K562 (cell line): ENCODE results near the gene BAIAP3. TPM values are rescaled to one million over a fixed set of nuclear protein-coding genes. Genes with fewer than 3 reads are reported as not detected.

Experiments used
- ETV1 ChIP-seq: fragments of 450-650 bp; conservative IDR thresholded peaks from 2 replicates; pipeline ENCODE4 v1.6.1; 2016; ENCODE audit warnings: missing genetic modification characterization, control low read depth, low read depth, missing compliant biosample characterization
- GMEB1 ChIP-seq: fragments of 250-450 bp; sonication (Bioruptor Pico); IDR thresholded peaks from 2 replicates; pipeline ENCODE4 v1.4.0; 2020; ENCODE audit warnings: mild to moderate bottlenecking
- ID3 ChIP-seq, 2 experiments: fragments of 250-450 bp in 1 of 2; fragments of 450-650 bp in 1 of 2; sonication (Bioruptor Pico) in 1 of 2; IDR thresholded peaks; 2 replicates each; pipeline versions ENCODE4 v1.6.1 to v1.8.0; 2016 to 2021; ENCODE audit warnings: mild to moderate bottlenecking in 2 of 2, moderate library complexity in 2 of 2, missing compliant biosample characterization in 1 of 2, missing genetic modification characterization in 1 of 2
- NCOA2 ChIP-seq, 2 experiments: fragments of 450-650 bp; IDR thresholded peaks; 2 replicates each; pipeline ENCODE4 v1.6.1; 2018; ENCODE audit warnings: mild to moderate bottlenecking in 2 of 2, moderate library complexity in 1 of 2; ENCODE audit not compliant: partially characterized antibody in 2 of 2
- NCOA6 ChIP-seq: fragments of 450-650 bp; IDR thresholded peaks from 2 replicates; pipeline ENCODE4 v1.6.1; 2017; ENCODE audit warnings: mild to moderate bottlenecking
- NRF1 ChIP-seq, 2 experiments: fragments of 450-650 bp; IDR thresholded peaks in 1 of 2; conservative IDR thresholded peaks in 1 of 2; 2 replicates each; pipeline ENCODE4 v1.6.1; 2014; ENCODE audit warnings: mild to moderate bottlenecking in 2 of 2
- OTX1 ChIP-seq: fragments of 450-650 bp; formaldehyde crosslinking; IDR thresholded peaks from 2 replicates; pipeline ENCODE4 v1.4.0; 2022; ENCODE audit warnings: mild to moderate bottlenecking
- SRSF3 ChIP-seq: fragments of 200-400 bp; formaldehyde crosslinking; IDR thresholded peaks from 2 replicates; pipeline ENCODE4 v1.6.1; 2016; ENCODE audit warnings: mild to moderate bottlenecking, low read length, moderate library complexity; ENCODE audit not compliant: insufficient read depth
- ZNF407 ChIP-seq: fragments of 450-650 bp; IDR thresholded peaks from 2 replicates; pipeline ENCODE4 v1.6.1; 2016; ENCODE audit warnings: low read depth
- ZNF592 ChIP-seq: fragments of 450-650 bp; IDR thresholded peaks from 2 replicates; pipeline ENCODE4 v1.6.1; 2017; ENCODE audit warnings: antibody characterized with exemption, mild to moderate bottlenecking
- ZNF75A ChIP-seq: fragments of 450-650 bp; formaldehyde crosslinking; IDR thresholded peaks from 2 replicates; pipeline ENCODE4 v1.4.0; 2020; ENCODE audit warnings: mild to moderate bottlenecking
- polyA plus RNA-seq, 8 experiments: library from polyadenylated mRNA; depleted of rRNA in 4 of 8; stranded (reverse) in 5 of 8; unstranded in 3 of 8; fragments of >200 nt; fragmentation: Nextera tagmentation in 2 of 8; fragmentation: Illumina TruSeq in 1 of 8; extraction: Ambion mirVana in 2 of 8; extraction: Trizol in 1 of 8; gene quantifications; 2 replicates each; pipeline versions ENCODE4 v1.2.1 to v1.2.3, GENCODE V29; 2011 to 2014; ENCODE audit warnings: inconsistent platforms in 1 of 8, missing spikeins in 1 of 8
- total RNA-seq, 7 experiments: library from RNA; depleted of rRNA in 6 of 7; stranded (reverse); fragments of >200 nt in 6 of 7; fragmentation: Illumina TruSeq in 2 of 7; extraction: Trizol in 2 of 7; gene quantifications; 2 replicates each; pipeline versions ENCODE4 v1.2.1 to v1.2.3, GENCODE V29; 2011 to 2021; ENCODE audit warnings: low replicate concordance in 1 of 7

The BAIAP3 gene
- total and polyA plus RNA-seq, 9 of the 15 experiments (the other 6 are each of a cell fraction or from before 2014, with no cell fraction given), result 0.03 to 4.5 (median 0.57) TPM; not detected in 1

- no peak for TF ChIP-seq ZNF407
- TF ChIP-seq NCOA2 (IDR thresholded peaks at IDR 0.05; ENCODE audit: partially characterized antibody in 2 of 2), result no peak
- TF ChIP-seq NRF1 (conservative IDR thresholded peaks at IDR 0.05 in 1 of 2, IDR thresholded peaks at IDR 0.05 in 1 of 2), result peak; percentile 29 to 49; a peak in 3 of 4 replicates
- TF ChIP-seq OTX1, result no peak
- no peak for TF ChIP-seq ZNF75A (CRISPR knock-in tag)
- TF ChIP-seq GMEB1 (CRISPR knock-in tag), result no peak
- no peak for TF ChIP-seq NCOA6
- no peak for TF ChIP-seq SRSF3
- TF ChIP-seq ZNF592, result peak; percentile 27
- TF ChIP-seq ETV1, result peak; percentile 50; the same call in 1 of the 2 replicates
- TF ChIP-seq ID3 (CRISPR knock-in tag; IDR thresholded peaks at IDR 0.05), result no peak
- TF ChIP-seq ID3 (tag; IDR thresholded peaks at IDR 0.05), result no peak
Measured at GRCh38 chr16:1331712-1332617, 1.5 kb upstream of the BAIAP3 start (continued).
